ENCODE results near the gene TCF12. TPM values are rescaled to one million over a fixed set of nuclear protein-coding genes. Genes with fewer than 3 reads are reported as not detected.

TCF12 gene
- polyA plus RNA-seq, 1 donor, result 69.4 TPM

DNA sequence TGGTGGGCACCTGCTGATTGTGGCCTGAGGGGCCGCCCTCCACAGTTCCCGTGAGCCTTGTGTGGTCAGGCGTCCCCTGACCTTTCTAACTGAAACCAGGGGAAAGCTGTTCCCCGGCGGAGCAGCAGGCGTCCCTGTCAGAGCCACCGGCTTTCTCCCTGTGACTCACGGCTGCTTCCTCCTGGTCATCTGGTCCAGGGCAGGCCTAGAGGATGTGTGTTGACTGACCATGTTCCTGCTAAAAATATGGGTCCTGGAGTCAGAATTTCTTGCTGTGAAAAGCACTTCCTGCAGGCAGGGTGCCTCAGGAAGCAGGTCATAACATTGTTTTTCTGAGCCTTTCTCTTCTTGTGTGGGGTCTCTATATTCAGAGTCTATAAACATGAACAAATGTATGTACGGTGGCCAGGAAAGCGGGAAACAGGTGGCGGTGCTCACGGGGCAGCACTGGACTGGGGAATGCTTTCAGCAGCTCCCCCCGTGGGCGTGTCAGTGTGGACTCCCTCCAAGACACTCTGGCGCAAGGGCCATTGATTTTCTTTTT lies 419.5 kb downstream of the TCF12 start:
- peak in 1 of 2 donors; percentile 29 for DNase-seq

DNA sequence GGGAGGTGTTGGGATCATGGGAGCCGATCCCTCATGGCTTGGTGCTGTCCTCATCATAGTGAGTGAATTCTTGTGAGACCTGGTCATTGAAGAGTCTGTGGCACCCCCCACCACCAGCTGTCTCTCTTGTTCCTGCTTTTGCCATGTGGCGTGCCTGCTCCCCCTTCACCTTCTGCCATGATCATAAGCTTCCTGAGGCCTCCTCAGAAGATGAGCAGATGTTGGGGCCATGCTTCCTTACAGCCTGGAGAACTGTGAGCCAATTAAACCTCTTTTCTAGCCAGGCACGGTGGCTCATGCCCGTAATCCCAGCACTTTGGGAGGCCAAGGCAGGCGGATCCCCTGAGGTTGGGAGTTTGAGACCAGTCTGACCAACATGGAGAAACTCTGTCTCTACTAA lies 420.9 kb downstream of the TCF12 start:
- Histone ChIP-seq H3K4me3 (ENCODE audit: low read length) (no peak overlapping the region), H3K9me3 (ENCODE audit: control insufficient read depth, low read depth, low read length) (no peaks in the 10 kb centered on the region), H3K4me1 (ENCODE audit: control insufficient read depth, insufficient read depth, low read length) (peaks cover 15% of the 10 kb centered on the region), H3K27ac (ENCODE audit: low read length) (no peak overlapping the region), H3K27me3 (ENCODE audit: control insufficient read depth, insufficient read depth, low read length) (no peaks in the 10 kb centered on the region), H3K36me3 (ENCODE audit: control insufficient read depth, insufficient read depth, low read length) (no peaks in the 10 kb centered on the region)
- DNase-seq, result no peak
- no CpG with 5 or more reads among the region's 5 CpGs for WGBS (ENCODE audit: insufficient coverage, low lambda C conversion rate)

More for the DNA sequence above, 419.5 kb downstream of the TCF12 start:
- no peak overlapping the region for H3K4me3 ChIP-seq (ENCODE audit: low read length)
- WGBS (ENCODE audit: insufficient coverage, low lambda C conversion rate), result no CpG with 5 or more reads among the region's 15 CpGs
- H3K4me1 ChIP-seq (ENCODE audit: control insufficient read depth, insufficient read depth, low read length), result peaks cover 20% of the 10 kb centered on the region
- no peak overlapping the region for H3K27ac ChIP-seq (ENCODE audit: low read length)
- no peaks in the 10 kb centered on the region for H3K36me3 ChIP-seq (ENCODE audit: control insufficient read depth, insufficient read depth, low read length)
- no peaks in the 10 kb centered on the region for H3K9me3 ChIP-seq (ENCODE audit: control insufficient read depth, low read depth, low read length)
- H3K27me3 ChIP-seq (ENCODE audit: control insufficient read depth, insufficient read depth, low read length), result no peaks in the 10 kb centered on the region

Other genes with a start within 250 kb of the TCF12 start
- 43.7 TPM for gene ZNF280D, start 185.1 kb upstream of the TCF12 start, polyA plus RNA-seq

All from large intestine (tissue), 3 donors.